H9 (cell line): ENCODE data around the gene DHODH. TPM values are rescaled to one million over a fixed set of nuclear protein-coding genes. Genes with fewer than 3 reads are reported as not detected.

Source experiments
- DNase-seq: peaks from one replicate; pipeline ENCODE4 v3.0.0-alpha.2; 2017
- H2AFZ ChIP-seq: one replicate; pipeline ENCODE4 v1.6.1; 2013; ENCODE audit warnings: mild to moderate bottlenecking, low read length, control low read depth, moderate library complexity
- H2AK5ac ChIP-seq: 2 replicates; pipeline ENCODE4 v1.6.1; 2013; ENCODE audit warnings: low read length, control low read depth, mixed read lengths; ENCODE audit not compliant: insufficient read length
- H2BK120ac ChIP-seq: one replicate; pipeline ENCODE4 v1.6.1; 2013; ENCODE audit warnings: low read depth, mild to moderate bottlenecking, low read length, control low read depth, inconsistent platforms; ENCODE audit not compliant: poor library complexity, severe bottlenecking
- H2BK12ac ChIP-seq: 2 replicates; pipeline ENCODE4 v1.6.1; 2013; ENCODE audit warnings: low read length, control low read depth, mixed read lengths, low read depth; ENCODE audit not compliant: insufficient read length
- H2BK15ac ChIP-seq: 2 replicates; pipeline ENCODE4 v1.6.1; 2013; ENCODE audit warnings: low read depth, low read length, control low read depth
- H2BK20ac ChIP-seq: one replicate; pipeline ENCODE4 v1.6.1; 2013; ENCODE audit warnings: low read depth, mild to moderate bottlenecking, low read length, control low read depth, inconsistent platforms; ENCODE audit not compliant: poor library complexity, severe bottlenecking
- H2BK5ac ChIP-seq: 2 replicates; pipeline ENCODE4 v1.6.1; 2013; ENCODE audit warnings: low read length, control low read depth, mixed read lengths; ENCODE audit not compliant: insufficient read length
- H3K14ac ChIP-seq: 2 replicates; pipeline ENCODE4 v1.6.1; 2013; ENCODE audit warnings: low read length, control low read depth; ENCODE audit not compliant: insufficient read depth
- H3K18ac ChIP-seq: 2 replicates; pipeline ENCODE4 v1.6.1; 2013; ENCODE audit warnings: low read depth, mild to moderate bottlenecking, mixed read lengths, low read length, control low read depth; ENCODE audit not compliant: insufficient read length
- H3K23ac ChIP-seq: 2 replicates; pipeline ENCODE4 v1.6.1; 2013; ENCODE audit warnings: low read length, control low read depth, mixed read lengths, low read depth; ENCODE audit not compliant: insufficient read length
- H3K23me2 ChIP-seq: 2 replicates; pipeline ENCODE4 v1.6.1; 2013; ENCODE audit warnings: low read depth, mild to moderate bottlenecking, mixed read lengths, low read length, control low read depth; ENCODE audit not compliant: insufficient read length, poor library complexity, severe bottlenecking
- H3K27ac ChIP-seq: 2 replicates; pipeline ENCODE4 v1.5.1; 2013; ENCODE audit warnings: low read length, control low read depth, mixed read lengths, low read depth; ENCODE audit not compliant: insufficient read length
- H3K27me3 ChIP-seq: 2 replicates; pipeline ENCODE4 v1.6.1; 2013; ENCODE audit warnings: low read length, control low read depth, inconsistent platforms; ENCODE audit not compliant: insufficient read depth
- H3K4ac ChIP-seq: 2 replicates; pipeline ENCODE4 v1.6.1; 2013; ENCODE audit warnings: low read depth, mild to moderate bottlenecking, control low read depth, inconsistent platforms, low read length, moderate library complexity
- H3K4me1 ChIP-seq: 2 replicates; pipeline ENCODE4 v1.6.1; 2013; ENCODE audit warnings: low read length, control low read depth, inconsistent platforms; ENCODE audit not compliant: insufficient read depth
- H3K4me2 ChIP-seq: 2 replicates; pipeline ENCODE4 v1.6.1; 2013; ENCODE audit warnings: low read length, control low read depth, mixed read lengths; ENCODE audit not compliant: insufficient read length, insufficient read depth
- H3K56ac ChIP-seq: 2 replicates; pipeline ENCODE4 v1.6.1; 2013; ENCODE audit warnings: low read depth, mild to moderate bottlenecking, mixed read lengths, low read length, control low read depth; ENCODE audit not compliant: insufficient read length
- H3K79me1 ChIP-seq: 2 replicates; pipeline ENCODE4 v1.6.1; 2013; ENCODE audit warnings: low read depth, mild to moderate bottlenecking, moderate library complexity, low read length, control low read depth, inconsistent platforms; ENCODE audit not compliant: insufficient read depth, poor library complexity, severe bottlenecking
- H3K79me2 ChIP-seq: 2 replicates; pipeline ENCODE4 v1.6.1; 2013; ENCODE audit warnings: low read length, control low read depth, inconsistent platforms; ENCODE audit not compliant: insufficient read depth
- H3K9ac ChIP-seq: 2 replicates; pipeline ENCODE4 v1.6.1; 2013; ENCODE audit warnings: low read length, control low read depth, mixed read lengths; ENCODE audit not compliant: insufficient read length; ENCODE audit errors: extremely low read depth
- H3K9me3 ChIP-seq: one replicate; pipeline ENCODE4 v1.6.1; 2013; ENCODE audit warnings: low read depth, low read length, inconsistent platforms; ENCODE audit not compliant: control insufficient read depth
- H3T11ph ChIP-seq: one replicate; pipeline ENCODE4 v1.6.1; 2013; ENCODE audit warnings: mild to moderate bottlenecking, low read length, control low read depth, inconsistent platforms
- H4K20me1 ChIP-seq: one replicate; pipeline ENCODE4 v1.6.1; 2013; ENCODE audit not compliant: control insufficient read depth, insufficient read length, insufficient read depth
- H4K5ac ChIP-seq: 2 replicates; pipeline ENCODE4 v1.6.1; 2013; ENCODE audit warnings: low read depth, mild to moderate bottlenecking, mixed read lengths, low read length, control low read depth; ENCODE audit not compliant: insufficient read length
- H4K8ac ChIP-seq: replicated peaks from 2 replicates; pipeline ENCODE4 v1.6.1; 2013; ENCODE audit warnings: low read length, control low read depth, mixed read lengths, low read depth; ENCODE audit not compliant: insufficient read length
- H4K91ac ChIP-seq: 2 replicates; pipeline ENCODE4 v1.6.1; 2013; ENCODE audit warnings: low read depth, mild to moderate bottlenecking, moderate library complexity, mixed read lengths, low read length, control low read depth; ENCODE audit not compliant: insufficient read length
- H3K27ac Mint-ChIP-seq, 3 experiments: 2 replicates in 2 of 3; 3 replicates in 1 of 3; pipeline ENCODE4 v1.8.0; 2020 to 2021; ENCODE audit warnings: mixed read lengths in 3 of 3, mild to moderate bottlenecking in 1 of 3, moderate library complexity in 1 of 3
- H3K27me3 Mint-ChIP-seq: 2 replicates; pipeline ENCODE4 v1.8.0; 2021; ENCODE audit warnings: low read depth, mild to moderate bottlenecking, moderate library complexity, mixed read lengths
- H3K36me3 Mint-ChIP-seq, 3 experiments: 2 replicates in 2 of 3; 3 replicates in 1 of 3; pipeline ENCODE4 v1.8.0; 2020 to 2021; ENCODE audit warnings: low read depth in 3 of 3, mixed read lengths in 3 of 3; ENCODE audit not compliant: insufficient read depth in 1 of 3
- H3K4me1 Mint-ChIP-seq, 2 experiments: 2 replicates each; pipeline ENCODE4 v1.8.0; 2020; ENCODE audit warnings: mixed read lengths in 2 of 2
- H3K4me3 Mint-ChIP-seq, 2 experiments: 2 replicates in 1 of 2; 3 replicates in 1 of 2; pipeline ENCODE4 v1.8.0; 2020 to 2021; ENCODE audit warnings: mild to moderate bottlenecking in 2 of 2, mixed read lengths in 2 of 2, moderate library complexity in 1 of 2
- H3K9me3 Mint-ChIP-seq, 2 experiments: 2 replicates in 1 of 2; 3 replicates in 1 of 2; pipeline ENCODE4 v1.8.0; 2020; ENCODE audit warnings: mild to moderate bottlenecking in 2 of 2, mixed read lengths in 2 of 2, moderate library complexity in 1 of 2
- WGBS: extraction: QIAGEN DNeasy Blood & Tissue Kit; methylation state at CpG from one replicate; pipeline ENCODE4 v1.1.7; 2013; ENCODE audit warnings: missing lambda C conversion rate, low lambda C conversion rate, mixed read lengths; ENCODE audit not compliant: insufficient read length; ENCODE audit errors: extremely low coverage; 5-methylcytosine and 5-hydroxymethylcytosine counted together
- total RNA-seq: library from RNA; stranded (reverse); gene quantifications from 2 replicates; pipeline ENCODE4 v1.2.1, GENCODE V29; 2021
- TF ChIP-seq, protein P1 (sequence below): fragments of 200-600 bp; sonication (generic); conservative IDR thresholded peaks from 3 replicates; pipeline ENCODE4 v1.8.0; 2021; ENCODE audit warnings: antibody characterized with exemption, mild to moderate bottlenecking

The DHODH gene
- total RNA-seq, 1 experiment from 2014 or later: 16.4 TPM

DNA sequence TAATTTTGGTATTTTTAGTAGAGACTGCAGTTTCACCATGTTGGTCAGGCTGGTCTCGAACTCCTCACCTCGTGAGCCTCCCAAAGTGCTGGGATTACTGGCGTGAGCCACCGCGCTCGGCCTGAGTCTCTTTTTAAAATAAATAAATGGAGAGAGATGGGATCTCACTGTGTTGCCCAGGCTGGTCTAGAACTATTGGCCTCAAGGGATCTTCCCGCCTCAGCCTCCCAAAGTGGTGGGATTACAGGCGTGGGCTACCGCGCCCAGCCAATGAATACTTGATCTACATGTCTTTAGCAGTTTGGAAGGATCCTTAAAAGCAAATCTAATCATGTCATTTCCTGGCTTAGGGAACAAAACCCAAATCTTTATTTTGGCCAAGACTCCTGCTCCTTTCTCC, 1.2 kb downstream of the DHODH start:
- TF ChIP-seq, protein P1, sequence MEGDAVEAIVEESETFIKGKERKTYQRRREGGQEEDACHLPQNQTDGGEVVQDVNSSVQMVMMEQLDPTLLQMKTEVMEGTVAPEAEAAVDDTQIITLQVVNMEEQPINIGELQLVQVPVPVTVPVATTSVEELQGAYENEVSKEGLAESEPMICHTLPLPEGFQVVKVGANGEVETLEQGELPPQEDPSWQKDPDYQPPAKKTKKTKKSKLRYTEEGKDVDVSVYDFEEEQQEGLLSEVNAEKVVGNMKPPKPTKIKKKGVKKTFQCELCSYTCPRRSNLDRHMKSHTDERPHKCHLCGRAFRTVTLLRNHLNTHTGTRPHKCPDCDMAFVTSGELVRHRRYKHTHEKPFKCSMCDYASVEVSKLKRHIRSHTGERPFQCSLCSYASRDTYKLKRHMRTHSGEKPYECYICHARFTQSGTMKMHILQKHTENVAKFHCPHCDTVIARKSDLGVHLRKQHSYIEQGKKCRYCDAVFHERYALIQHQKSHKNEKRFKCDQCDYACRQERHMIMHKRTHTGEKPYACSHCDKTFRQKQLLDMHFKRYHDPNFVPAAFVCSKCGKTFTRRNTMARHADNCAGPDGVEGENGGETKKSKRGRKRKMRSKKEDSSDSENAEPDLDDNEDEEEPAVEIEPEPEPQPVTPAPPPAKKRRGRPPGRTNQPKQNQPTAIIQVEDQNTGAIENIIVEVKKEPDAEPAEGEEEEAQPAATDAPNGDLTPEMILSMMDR: no peak
- Histone ChIP-seq H2AFZ (no peak overlapping the region), H2BK20ac (no peak overlapping the region), H4K20me1 (no peaks in the 10 kb centered on the region), H3K27ac (no peak overlapping the region), H3K79me2 (no peaks in the 10 kb centered on the region), H3K56ac (no peak overlapping the region), H2AK5ac (no peak overlapping the region), H4K8ac (no peak overlapping the region), H3K23ac (no peak overlapping the region), H3K79me1 (no peaks in the 10 kb centered on the region), H2BK12ac (no peak overlapping the region), H3K27me3 (no peaks in the 10 kb centered on the region), H3K4me1 (no peaks in the 10 kb centered on the region), H4K5ac (no peak overlapping the region), H3K9ac (no peak overlapping the region), H3T11ph (no peak overlapping the region), H4K91ac (no peak overlapping the region), H3K18ac (no peak overlapping the region), H2BK5ac (no peak overlapping the region), H3K9me3 (no peaks in the 10 kb centered on the region), H3K4ac (no peak overlapping the region), H2BK120ac (no peak overlapping the region), H2BK15ac (no peak overlapping the region), H3K4me2 (no peak overlapping the region), H3K23me2 (no peaks in the 10 kb centered on the region), H3K14ac (no peak overlapping the region)
- no CpG with 5 or more reads among the region's 10 CpGs for WGBS
- peak overlapping the region; percentile 70 to 84 for H3K4me3 Mint-ChIP-seq
- no peak for DNase-seq
- H3K36me3 Mint-ChIP-seq: peaks cover 4 to 16% (median 13%) of the 10 kb centered on the region in 3 experiments; a peak in 6 of 7 replicates
- H3K4me1 Mint-ChIP-seq: peaks cover 6 to 8% of the 10 kb centered on the region in 2 experiments; a peak in 3 of 4 replicates
- no peaks in the 10 kb centered on the region for H3K9me3 Mint-ChIP-seq
- peaks cover 21% of the 10 kb centered on the region for H3K27me3 Mint-ChIP-seq
- peak overlapping the region in 1 of 3 experiments; percentile 62; a peak in 2 of 7 replicates for H3K27ac Mint-ChIP-seq
